Left ventricle myocardium superior (tissue), 1 donor: Measurements from ENCODE around the gene ELMO1. TPM values are rescaled to one million over a fixed set of nuclear protein-coding genes. Genes with fewer than 3 reads are reported as not detected.
A peak's percentile ranks its signal among the peaks of the same experiment; 100 is the strongest.

Experiments used
- ATAC-seq: fragments of 200-7000 bp; cut with Tn5 transposase; one replicate; pipeline ENCODE4 v1.9.1; 2020; ENCODE audit warnings: mild to moderate bottlenecking, moderate library complexity
- DNase-seq: peaks from one replicate; pipeline ENCODE4 v3.0.0-alpha.2; 2020
- intact Hi-C: fragments of 100-400 bp; cut with micrococcal nuclease; formaldehyde crosslinking; loops from one replicate; pipeline ENCODE4 v1.11.0; 2022
- total RNA-seq: library from RNA; stranded (reverse); fragmentation: NEBNext Ultra II Directional; extraction: Animal tissue kit (Norgen Biotek cat#: 25700); gene quantifications from one replicate; pipeline ENCODE4 v1.2.1, GENCODE V29; 2021
- donor health status: DM: no; HTN: yes; CAD: no; lungs with severe emphysema.

Gene ELMO1
- total RNA-seq, 1 donor from 2014 or later = 13.0 TPM

DNA sequence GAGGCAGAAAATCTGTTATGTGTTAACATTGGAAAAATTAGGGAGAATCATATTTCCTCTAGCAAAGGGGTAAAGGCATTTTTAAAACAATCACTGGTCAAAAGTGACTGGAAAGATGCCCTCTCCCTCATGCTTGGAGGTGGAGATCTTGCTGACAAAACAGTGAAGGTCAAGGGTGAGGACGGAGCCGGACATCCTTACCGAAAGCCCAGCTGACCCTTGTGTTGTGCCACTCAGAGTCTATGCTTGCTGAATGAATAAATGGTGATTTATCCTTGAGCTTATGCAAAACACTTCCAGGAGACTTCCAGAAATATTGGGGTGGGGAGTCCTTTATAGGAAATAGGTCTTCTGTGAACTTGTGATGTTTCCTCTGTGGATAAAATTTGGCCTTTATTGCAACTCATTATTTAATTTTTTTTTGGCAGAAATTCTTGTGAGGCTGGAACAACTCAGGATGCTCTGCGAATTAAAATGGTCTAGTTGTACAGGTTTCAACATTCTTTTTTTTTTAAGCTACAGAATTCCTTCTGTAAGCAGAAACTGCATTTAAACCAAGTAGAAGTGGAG is 28.3 kb upstream of the ELMO1 start:
- intact Hi-C loops = no loop called here
- ATAC-seq = no peak
- no peak for DNase-seq

DNA sequence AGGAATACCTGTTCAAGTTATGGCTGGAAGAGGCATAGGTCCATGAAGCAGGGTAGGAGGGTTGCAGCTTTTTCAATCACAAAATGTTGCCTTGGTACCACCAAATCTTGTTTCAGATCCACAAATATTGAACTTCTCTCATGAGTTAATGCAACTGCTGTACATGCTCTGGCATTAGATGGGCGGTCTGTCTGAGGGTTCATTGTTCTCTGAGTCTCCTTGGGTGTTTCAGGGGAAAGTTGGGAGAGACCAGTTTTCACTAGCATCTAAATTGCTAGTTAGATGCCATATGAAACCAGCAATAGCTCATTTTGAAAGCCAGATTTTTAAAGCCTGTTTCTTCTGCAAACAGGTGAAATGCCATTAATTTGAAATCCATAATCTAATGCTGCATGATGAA is 27.8 kb upstream of the ELMO1 start:
- ATAC-seq = no peak
- no peak for DNase-seq
- intact Hi-C loops = no loop called here

DNA sequence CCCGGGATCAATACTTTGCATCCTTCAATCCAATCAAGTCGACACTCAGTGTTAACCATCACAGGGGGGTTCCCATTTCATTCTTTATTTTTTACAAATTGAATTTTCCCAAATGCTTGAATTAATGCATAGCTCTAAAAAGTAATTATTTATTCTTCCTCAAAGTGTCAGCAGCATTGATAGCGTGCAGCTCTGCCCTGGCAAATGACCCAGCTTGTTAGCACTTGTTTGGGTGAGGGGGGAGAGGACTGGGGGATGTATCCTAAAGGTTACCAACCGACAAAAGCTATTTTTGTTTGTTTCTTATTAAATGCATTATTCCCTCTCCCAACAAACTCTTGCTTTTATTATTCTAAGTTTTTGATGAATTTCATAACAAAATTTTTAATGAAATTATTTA is 27.0 kb upstream of the ELMO1 start:
- intact Hi-C loops = no loop called here
- ATAC-seq (no peak), DNase-seq (no peak)

DNA sequence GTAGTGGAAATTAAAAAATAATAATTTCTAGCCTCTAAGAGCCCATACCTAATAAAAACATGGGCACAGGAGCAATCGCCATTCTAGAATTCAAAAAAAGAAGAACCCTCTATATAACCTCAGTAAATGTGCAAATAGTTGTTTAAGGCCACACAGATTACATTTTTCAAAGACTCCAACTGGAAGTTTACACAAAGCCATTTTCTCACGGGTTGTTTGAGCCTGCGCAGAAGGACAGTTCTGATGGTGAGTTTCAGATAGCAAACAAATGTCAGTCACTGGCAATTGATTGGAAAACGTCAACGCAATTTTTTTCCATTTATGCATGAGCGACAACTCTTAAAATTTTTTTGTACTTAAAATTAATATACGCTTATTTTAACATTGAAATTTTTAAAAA is 23.0 kb upstream of the ELMO1 start:
- DNase-seq (no peak), ATAC-seq (no peak)
- intact Hi-C loops = no loop called here

DNA sequence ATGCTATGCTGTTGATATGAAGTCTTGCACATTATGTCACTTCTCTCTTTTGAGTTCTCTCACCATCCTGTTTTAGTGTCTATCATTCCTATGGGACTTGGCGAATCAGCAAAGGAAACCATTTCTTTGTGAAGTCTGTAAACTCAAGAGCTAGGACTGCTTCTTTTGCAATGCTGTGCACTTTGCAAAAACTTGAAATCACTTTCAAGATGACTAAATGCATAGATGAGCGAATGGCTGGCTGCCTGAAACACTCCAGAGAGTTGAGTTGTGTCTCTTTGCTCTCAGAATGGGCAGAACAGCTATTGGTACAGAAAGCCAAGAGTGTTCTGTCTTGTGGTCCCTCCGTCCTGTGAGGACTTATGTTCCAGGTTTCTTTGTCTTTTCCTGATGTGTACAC is 18.3 kb upstream of the ELMO1 start:
- no peak for DNase-seq
- no peak for ATAC-seq
- intact Hi-C loops = no loop called here

- intact Hi-C loops = no loop called here
- no peak for DNase-seq
- no peak for ATAC-seq
Measured at GRCh38 chr7:37462138-37462537, 13.5 kb upstream of the ELMO1 start.

DNA sequence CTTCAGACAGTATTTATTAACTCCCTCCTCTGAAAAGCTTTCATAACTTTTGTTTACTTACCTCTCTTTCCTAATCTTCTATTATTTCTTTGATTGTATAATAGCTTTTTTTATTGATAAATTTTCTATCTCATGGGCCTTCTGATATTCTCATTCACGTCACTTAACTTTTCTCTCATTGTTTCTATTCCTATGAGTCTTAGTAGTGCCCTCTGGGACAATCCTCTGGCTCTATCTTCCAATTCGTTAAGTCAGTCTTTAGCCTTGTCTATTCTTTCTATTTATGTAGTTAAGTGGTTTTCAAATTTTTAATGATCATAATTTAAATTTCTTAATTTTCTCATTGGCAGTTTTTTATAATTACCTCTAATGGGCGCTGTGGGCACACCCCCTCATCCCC is 6.4 kb upstream of the ELMO1 start:
- DNase-seq (no peak), ATAC-seq (no peak)
- intact Hi-C loops = no loop called here

DNA sequence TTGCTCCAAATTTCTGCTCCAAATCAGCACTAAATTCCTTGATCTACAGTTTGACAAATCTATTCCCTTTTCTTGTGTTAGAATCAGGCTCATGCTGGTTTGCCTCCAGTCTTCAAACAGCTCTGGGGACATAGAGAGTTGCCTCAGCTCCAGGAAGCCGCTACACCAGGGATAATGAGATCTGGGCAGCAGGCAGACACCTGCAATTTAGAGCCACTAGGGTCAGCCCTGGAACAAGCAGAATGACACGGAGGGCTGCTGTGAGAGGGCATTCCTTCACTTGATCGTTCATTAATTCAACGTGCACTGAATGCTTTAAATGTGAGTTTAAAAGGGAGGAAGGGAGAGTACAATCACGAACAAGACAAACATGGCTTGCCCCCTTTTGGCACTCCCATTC is 3.7 kb upstream of the ELMO1 start:
- ATAC-seq = no peak
- intact Hi-C loops = no loop called here
- no peak for DNase-seq

DNA sequence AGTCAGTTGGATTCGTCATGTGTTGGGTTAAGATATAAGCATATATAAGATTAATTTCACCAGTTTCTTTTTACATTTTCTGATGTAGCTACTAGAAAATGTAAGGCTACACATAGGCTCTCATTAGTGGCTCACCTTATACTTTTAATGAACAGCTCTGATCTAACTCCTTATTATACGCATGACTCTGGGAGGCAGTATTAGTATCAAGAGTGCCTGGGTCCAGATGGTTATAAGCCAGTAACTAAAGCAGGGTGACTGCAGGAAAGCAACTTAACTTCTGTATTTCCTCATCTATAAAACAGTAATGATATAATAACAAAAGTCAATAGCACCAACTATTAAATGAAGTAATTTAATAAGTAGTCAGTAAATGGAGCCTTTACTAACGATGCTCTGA is 1.4 kb upstream of the ELMO1 start:
- intact Hi-C loops = no loop called here
- ATAC-seq (no peak), DNase-seq (no peak)

DNA sequence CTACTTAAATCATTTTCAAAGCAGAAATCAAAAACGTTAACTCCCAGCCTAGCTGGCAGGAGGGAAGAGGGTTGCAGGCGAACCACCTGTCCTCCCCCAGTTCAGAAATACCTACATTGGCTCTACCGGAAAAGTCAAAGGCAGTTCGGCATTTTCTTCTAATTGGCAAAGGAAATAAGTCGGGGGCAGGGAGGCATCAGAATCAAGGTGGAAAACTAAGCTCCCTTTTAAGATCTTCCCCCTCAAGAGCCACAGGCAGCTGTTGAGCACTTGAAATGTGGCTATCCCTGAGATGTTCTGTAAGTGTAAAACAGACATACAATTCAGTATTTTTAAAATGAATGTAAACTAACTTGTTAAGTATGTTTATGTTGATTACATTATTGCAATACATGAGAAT is 957 bp upstream of the ELMO1 start:
- DNase-seq = no peak
- no peak for ATAC-seq
- intact Hi-C loops = no loop called here

GRCh38 chr7:37448011-37448635 is 541 bp downstream of the ELMO1 start:
- intact Hi-C loops = no loop called here
- DNase-seq = peak; percentile 64
- ATAC-seq = peak; percentile 65

DNA sequence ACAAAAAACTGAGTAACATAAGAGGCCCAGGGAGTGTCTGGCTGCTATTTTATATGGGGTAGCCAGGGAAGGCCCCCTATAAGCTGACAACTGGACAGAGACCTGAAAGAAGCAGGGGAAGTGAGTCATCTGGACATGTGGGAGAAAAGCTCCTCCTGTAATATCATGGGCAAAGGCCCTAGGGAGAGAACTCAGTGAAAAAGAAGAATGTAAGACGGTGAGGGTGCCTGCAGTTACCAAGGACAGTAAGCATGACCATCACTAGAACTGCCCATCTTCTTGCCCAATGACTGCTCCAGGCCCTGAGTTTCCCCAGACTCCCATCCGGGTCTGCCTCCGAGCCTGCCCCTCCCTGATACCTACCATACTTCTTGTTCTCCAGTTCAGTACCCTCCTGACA is 2.3 kb downstream of the ELMO1 start:
- ATAC-seq (no peak), DNase-seq (no peak)
- intact Hi-C loops = no loop called here

GRCh38 chr7:37445790-37446189 is 2.9 kb downstream of the ELMO1 start:
- DNase-seq (no peak), ATAC-seq (no peak)
- intact Hi-C loops = no loop called here

DNA sequence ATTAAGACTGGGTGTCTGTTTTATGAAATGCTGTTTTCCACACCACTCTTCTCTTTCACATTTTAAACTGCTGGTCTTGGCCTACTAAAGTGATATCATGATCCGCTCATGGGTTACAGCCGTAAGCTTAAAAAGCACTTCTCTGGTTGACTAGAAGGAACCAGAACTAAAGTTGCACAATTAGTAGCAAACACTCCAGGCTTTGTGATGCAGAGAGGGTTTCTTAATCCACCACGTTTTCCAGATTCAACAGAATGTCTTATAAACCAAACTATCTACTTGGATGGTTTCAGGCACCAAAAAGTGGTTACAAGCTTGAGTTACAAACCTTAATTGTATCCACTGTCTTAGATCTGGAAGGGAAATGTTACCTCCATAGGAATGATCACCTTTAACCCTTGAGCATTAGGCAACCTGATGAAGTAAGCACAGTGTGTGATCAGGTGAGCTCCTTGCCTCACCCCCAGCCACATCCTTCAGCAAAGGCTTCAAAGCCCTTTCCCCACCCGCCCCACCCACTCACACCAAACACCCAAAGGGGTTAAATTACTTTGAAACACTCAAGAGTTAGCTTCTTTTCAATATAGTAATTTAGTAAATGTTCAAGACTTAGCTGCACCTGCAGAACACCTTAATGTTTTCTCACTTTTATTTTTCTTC is 3.5 kb downstream of the ELMO1 start:
- intact Hi-C loops = no loop called here
- ATAC-seq (no peak), DNase-seq (no peak)

DNA sequence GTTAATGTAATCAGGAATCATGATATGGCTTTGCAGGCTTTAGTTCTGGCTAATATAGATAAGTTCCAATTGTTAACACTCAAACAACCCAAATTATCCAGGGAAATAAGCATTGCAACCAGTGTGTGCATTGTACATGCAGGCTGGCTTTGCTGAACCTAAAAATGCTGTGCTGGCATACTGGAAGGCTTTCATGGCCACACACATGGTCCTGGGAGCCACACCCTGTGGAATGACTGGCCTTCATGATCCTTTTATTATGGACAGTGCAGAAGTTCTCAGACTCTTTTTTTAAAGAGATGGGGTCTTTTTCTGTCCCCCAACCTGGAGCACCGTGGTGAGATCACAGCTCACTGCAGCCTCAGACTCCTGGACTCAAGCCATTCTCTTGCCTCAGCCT is 5.0 kb downstream of the ELMO1 start:
- intact Hi-C loops = no loop called here
- DNase-seq = no peak
- ATAC-seq = no peak

DNA sequence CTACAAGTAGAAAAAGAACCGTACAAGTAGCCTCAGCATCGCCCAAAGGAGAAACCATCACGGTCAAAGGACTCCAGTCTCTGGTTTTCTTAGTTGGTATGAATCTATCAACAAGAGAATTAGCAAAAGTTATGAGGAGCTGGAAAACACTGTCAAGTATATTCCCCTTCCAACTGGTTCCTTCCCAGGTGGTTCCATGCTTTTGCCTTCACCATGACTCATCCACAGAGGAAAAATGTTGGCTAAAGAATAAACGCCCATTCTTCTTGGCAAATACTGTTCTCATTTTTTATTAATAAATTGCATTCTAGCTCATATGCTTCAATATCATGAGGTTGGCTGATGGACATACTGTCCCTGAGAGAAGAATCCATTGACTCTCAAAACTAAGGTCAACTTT is 6.4 kb downstream of the ELMO1 start:
- ATAC-seq (no peak), DNase-seq (no peak)
- intact Hi-C loops = no loop called here

DNA sequence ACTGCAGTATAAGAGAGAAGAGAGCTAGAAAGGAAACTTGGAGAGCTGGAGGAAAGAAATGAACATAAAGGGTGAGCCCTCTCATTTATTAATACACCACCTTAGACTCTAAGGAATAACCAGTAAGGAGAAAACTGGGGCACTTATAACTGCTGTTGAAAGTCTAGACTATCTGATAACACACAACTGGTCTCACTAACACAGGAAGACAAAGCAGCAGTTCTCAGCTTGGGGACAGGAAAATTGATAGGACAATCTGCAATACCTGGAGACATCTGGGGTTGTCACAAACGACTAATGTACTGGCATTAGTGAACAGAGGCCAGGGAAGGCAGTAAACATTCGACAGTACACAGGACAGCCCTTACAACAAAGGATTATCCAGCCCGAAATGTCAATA is 6.8 kb downstream of the ELMO1 start:
- intact Hi-C loops = no loop called here
- no peak for ATAC-seq

DNA sequence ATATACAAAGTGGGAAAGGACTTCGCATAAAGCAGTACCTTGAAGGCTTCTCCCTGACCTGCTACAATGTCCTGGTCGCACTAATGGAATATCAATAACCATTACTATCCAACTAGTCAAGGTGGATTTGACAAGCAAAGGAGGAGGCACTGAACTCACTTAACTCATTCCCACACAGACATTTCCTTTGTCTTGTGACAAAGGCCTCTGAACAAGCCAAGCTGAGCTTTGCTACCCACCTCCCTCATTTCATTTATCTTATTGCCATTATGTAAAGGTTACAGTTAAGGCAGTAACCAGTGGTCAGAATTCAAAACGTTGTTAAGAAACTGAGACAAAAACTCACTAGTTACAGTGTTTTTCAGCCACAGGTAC is 7.3 kb downstream of the ELMO1 start:
- ATAC-seq = no peak
- DNase-seq = no peak
- intact Hi-C loops = no loop called here

More for the DNA sequence above, 6.8 kb downstream of the ELMO1 start:
- DNase-seq = no peak

GRCh38 chr7:37440738-37441385 is 7.8 kb downstream of the ELMO1 start:
- peak; percentile 75 for ATAC-seq
- intact Hi-C loops = no loop called here
- no peak for DNase-seq

DNA sequence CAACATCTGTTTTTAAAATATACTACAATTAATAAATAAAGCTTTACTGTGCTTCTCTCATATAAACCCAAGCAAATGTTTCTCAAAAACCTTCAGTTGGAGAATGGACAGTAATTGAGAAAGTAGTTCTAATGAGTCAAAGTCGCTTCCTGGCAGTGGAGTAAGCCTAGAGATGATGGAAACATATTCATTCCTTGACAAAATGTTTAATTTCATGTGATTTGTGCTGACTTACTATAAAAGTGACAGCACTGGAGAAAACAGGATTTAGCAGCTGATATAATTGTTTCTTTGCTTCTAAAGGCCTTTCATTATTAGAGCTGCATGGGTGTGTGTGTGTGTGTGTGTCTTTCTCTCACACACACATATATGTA is 9.0 kb downstream of the ELMO1 start:
- intact Hi-C loops = no loop called here
- ATAC-seq (no peak), DNase-seq (no peak)
